ENCODE data around the gene CHD2.

CHD2 gene

DNA sequence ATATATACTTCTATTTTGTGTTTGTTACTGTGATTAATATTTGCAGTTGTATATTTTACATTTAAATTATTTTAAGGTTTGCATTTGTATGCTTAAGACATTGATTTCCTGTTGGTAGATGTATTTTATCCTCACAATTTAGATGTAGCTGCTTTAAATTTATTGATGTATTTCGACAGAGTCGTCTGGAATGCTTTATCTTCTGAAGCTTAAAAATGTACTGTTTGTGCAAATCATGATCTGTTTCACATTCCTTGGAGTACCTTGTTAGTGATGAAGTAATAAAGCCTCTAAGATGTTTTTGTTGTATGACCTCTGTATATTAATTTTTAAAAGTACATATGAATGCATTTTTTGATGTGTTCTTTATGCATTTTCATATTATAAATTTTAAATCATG is 1.9 kb downstream of the CHD2 start:
- no peaks in the 10 kb centered on the region for H3K27me3 ChIP-seq (ENCODE audit: insufficient read depth, low read depth, severe bottlenecking)
- peak overlapping the region; percentile 99; the same call in 1 of the 2 replicates for H3K27ac ChIP-seq
- TF ChIP-seq, protein P1, sequence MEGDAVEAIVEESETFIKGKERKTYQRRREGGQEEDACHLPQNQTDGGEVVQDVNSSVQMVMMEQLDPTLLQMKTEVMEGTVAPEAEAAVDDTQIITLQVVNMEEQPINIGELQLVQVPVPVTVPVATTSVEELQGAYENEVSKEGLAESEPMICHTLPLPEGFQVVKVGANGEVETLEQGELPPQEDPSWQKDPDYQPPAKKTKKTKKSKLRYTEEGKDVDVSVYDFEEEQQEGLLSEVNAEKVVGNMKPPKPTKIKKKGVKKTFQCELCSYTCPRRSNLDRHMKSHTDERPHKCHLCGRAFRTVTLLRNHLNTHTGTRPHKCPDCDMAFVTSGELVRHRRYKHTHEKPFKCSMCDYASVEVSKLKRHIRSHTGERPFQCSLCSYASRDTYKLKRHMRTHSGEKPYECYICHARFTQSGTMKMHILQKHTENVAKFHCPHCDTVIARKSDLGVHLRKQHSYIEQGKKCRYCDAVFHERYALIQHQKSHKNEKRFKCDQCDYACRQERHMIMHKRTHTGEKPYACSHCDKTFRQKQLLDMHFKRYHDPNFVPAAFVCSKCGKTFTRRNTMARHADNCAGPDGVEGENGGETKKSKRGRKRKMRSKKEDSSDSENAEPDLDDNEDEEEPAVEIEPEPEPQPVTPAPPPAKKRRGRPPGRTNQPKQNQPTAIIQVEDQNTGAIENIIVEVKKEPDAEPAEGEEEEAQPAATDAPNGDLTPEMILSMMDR (IDR thresholded peaks at IDR 0.05; ENCODE audit: low read depth, low read length), result no peak
- no peaks in the 10 kb centered on the region for H3K9me3 ChIP-seq (ENCODE audit: severe bottlenecking)
- H3K4me3 ChIP-seq (ENCODE audit: low read depth, low read length), result peak overlapping the region; percentile 80
- H3K36me3 ChIP-seq, result peaks cover 42% of the 10 kb centered on the region
- no peak for DNase-seq

DNA sequence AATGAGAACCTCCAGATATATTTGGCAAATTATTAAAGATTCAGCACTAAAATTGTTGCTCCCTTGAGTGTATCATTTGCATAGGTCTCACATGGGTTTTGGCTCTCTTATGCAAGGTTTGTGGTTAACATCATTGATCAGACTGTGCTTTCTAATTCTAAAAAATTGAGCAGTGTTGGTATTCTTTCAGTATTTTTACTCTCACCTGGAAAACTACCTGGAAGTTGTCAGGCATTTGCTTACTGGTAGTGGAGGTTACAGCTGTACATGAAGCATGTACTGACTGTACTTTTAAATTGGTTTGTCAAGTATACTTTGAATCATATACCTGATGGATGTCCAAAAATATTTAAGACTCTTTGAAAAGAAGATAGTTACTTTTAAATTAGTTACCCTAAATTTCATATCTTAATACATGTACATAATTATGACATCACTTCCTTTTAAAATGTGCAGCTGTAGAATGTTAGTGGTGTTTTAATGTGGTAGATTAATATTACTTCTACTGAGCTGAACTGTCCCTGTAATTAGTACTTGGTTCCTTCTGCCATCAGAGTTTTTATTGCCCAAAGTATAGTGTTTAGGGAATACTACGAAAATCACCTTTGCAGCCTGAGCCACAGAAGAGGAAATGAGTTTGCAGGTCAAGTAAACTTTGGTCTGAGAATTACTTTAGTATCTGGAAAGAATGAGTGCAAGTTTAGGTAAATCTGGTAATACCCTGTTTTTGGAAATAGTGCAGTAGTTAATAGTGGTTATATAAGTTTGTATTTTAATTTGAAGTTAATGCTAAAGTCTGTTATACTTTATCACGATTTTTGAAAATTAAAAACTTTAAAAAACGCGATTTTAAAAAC is 2.8 kb downstream of the CHD2 start:
- peak overlapping the region; percentile 80 for H3K4me3 ChIP-seq (ENCODE audit: low read depth, low read length)
- peaks cover 34% of the 10 kb centered on the region for H3K36me3 ChIP-seq
- H3K9me3 ChIP-seq (ENCODE audit: severe bottlenecking), result no peaks in the 10 kb centered on the region
- TF ChIP-seq, protein P1 (IDR thresholded peaks at IDR 0.05; ENCODE audit: low read depth, low read length), result no peak
- peak overlapping the region; percentile 99 for H3K27ac ChIP-seq
- DNase-seq, result no peak
- no peaks in the 10 kb centered on the region for H3K27me3 ChIP-seq (ENCODE audit: insufficient read depth, low read depth, severe bottlenecking)

DNA sequence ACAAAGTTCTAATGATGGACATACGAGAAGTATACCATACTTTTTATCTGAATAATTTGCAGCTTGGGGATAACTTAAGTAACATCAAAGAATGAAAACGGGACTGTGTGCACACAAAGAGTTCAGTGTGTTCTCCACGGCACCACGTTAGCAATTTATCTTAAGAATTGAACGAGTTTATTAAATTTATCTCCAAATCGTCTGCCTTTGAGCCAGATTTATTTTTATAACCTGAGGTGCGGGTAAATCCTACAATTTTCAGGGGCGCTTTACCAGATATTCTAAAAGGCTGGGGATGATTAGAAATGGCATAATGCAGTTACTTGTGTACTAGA is 3.5 kb downstream of the CHD2 start:
- Histone ChIP-seq H3K27ac (peak overlapping the region; percentile 99), H3K27me3 (ENCODE audit: insufficient read depth, low read depth, severe bottlenecking) (no peaks in the 10 kb centered on the region), H3K9me3 (ENCODE audit: severe bottlenecking) (no peaks in the 10 kb centered on the region), H3K4me3 (ENCODE audit: low read depth, low read length) (peak overlapping the region; percentile 80), H3K36me3 (peaks cover 33% of the 10 kb centered on the region)
- no peak for DNase-seq
- TF ChIP-seq, protein P1 (IDR thresholded peaks at IDR 0.05; ENCODE audit: low read depth, low read length), result no peak

DNA sequence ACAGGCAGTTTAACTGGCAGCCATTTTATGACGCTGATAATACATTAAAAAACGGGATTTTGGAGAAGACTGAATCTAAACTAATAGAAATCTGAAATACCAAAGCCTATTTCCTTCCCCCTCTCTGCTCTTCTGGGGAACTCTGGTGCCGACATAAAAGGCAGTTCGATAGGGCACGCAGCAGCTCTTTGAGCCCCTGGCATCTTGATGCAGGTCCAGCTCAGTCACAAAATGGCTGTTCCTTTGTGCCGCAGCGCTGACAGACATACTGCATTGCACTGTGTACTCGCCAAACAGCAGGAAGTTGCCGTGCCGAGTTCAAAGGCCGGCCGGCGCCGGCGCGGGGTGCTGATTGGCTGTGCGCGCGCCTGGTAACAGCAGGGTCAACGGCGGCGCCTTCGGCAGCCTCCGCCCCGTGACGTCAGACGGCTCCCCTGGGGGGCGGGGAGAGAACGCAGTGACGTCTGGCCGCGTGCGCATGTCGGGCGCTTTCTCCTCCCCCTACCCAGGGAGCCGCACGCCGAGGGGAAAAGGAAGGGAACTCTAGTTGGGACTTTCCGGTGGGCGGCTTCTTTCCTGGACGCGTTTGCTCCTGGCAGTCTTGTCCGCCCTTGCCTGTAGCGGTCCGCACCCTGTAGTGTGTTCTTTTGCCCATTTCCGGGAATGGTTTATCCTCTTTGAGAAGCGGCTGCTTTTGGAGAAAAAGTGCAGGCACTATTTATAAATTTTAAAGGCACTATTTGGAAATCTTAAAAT is 4.0 kb downstream of the CHD2 start:
- TF ChIP-seq, protein P1 (IDR thresholded peaks at IDR 0.05; ENCODE audit: low read depth, low read length), result no peak
- H3K27ac ChIP-seq, result peak overlapping the region; percentile 99
- peak; percentile 99 for DNase-seq
- peaks cover 34% of the 10 kb centered on the region for H3K36me3 ChIP-seq
- H3K4me3 ChIP-seq (ENCODE audit: low read depth, low read length), result peak overlapping the region; percentile 84
- no peaks in the 10 kb centered on the region for H3K27me3 ChIP-seq (ENCODE audit: insufficient read depth, low read depth, severe bottlenecking)
- no peaks in the 10 kb centered on the region for H3K9me3 ChIP-seq (ENCODE audit: severe bottlenecking)

- DNase-seq, result no peak
- peak overlapping the region; percentile 88 for H3K27ac ChIP-seq
- H3K9me3 ChIP-seq (ENCODE audit: severe bottlenecking), result no peaks in the 10 kb centered on the region
- no peaks in the 10 kb centered on the region for H3K27me3 ChIP-seq (ENCODE audit: insufficient read depth, low read depth, severe bottlenecking)
- peak overlapping the region; percentile 84 for H3K4me3 ChIP-seq (ENCODE audit: low read depth, low read length)
- TF ChIP-seq, protein P1 (IDR thresholded peaks at IDR 0.05; ENCODE audit: low read depth, low read length), result no peak
- peaks cover 39% of the 10 kb centered on the region for H3K36me3 ChIP-seq
Measured at GRCh38 chr15:92904722-92905571, 4.8 kb downstream of the CHD2 start.

All from WERI-Rb-1 (cell line).